ELF-1 (cell line): ENCODE results near the gene CCDC47.
"Not testable (repeated sequence)": the region's sequence is repeated elsewhere in the genome, so short reads cannot be mapped to it uniquely, and the experiment has no call there.

Source experiments
- DNase-seq: peaks from one replicate; pipeline ENCODE4 v3.0.0-alpha.2; 2016; ENCODE audit warnings: low read depth, low spot score

The CCDC47 gene, protein sequence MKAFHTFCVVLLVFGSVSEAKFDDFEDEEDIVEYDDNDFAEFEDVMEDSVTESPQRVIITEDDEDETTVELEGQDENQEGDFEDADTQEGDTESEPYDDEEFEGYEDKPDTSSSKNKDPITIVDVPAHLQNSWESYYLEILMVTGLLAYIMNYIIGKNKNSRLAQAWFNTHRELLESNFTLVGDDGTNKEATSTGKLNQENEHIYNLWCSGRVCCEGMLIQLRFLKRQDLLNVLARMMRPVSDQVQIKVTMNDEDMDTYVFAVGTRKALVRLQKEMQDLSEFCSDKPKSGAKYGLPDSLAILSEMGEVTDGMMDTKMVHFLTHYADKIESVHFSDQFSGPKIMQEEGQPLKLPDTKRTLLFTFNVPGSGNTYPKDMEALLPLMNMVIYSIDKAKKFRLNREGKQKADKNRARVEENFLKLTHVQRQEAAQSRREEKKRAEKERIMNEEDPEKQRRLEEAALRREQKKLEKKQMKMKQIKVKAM

GRCh38 chr17:63773272-63774140 is at the start of gene CCDC47:
TSS of gene CCDC47 (minus strand) at chr17:63773597. CDS start at chr17:63766175, 7,422 bp downstream.
- DNase-seq: peak; percentile 100

GRCh38 chr17:63822537-63822936 is 49.1 kb upstream of the CCDC47 start:
- DNase-seq: no peak

DNA sequence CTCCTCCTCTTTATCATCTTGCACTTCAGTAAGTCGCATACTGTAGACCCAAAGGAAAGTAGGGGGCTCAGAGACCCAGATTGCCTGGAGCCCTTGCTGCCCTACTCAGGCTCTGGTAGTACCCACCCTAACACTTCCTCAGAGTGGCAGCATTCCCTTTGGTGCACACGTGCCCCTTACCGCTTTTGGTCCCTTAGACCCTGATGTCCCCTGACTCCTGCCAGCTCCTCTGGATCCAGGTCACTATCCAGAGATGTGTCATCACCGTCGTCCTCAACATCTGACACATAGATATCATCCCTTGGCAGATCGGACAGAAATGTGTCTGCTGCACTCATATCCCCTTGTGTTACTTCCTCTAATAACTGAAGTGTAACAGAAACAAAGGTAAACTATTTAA is 48.4 kb upstream of the CCDC47 start:
- no peak for DNase-seq

- DNase-seq: no peak
Observed at GRCh38 chr17:63820963-63821561, 47.7 kb upstream of the CCDC47 start.

- no peak for DNase-seq
Observed at GRCh38 chr17:63819585-63820537, 46.5 kb upstream of the CCDC47 start.

GRCh38 chr17:63819131-63819530 is 45.7 kb upstream of the CCDC47 start:
- DNase-seq: no peak

GRCh38 chr17:63817736-63818385 is 44.5 kb upstream of the CCDC47 start:
- DNase-seq: no peak

GRCh38 chr17:63816669-63817068 is 43.3 kb upstream of the CCDC47 start:
- DNase-seq: no peak

DNA sequence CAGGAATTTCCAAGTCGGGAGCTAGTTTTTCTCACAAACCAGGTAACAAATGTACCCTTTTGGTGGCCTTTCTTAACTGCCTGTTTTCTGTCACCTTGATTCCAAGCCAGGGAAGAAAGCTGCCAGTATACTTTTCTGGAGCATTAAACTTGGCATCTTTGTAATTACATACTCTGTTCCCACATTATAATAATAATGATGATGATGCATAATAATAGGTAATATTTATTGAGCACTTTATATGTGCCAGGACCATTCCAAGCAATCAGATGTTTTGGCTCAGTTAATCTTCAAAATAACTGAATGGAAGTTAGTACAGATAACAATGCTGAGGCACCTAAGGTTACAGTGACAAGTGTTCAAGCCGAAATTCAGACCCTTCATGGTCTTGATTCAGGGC is 42.7 kb upstream of the CCDC47 start:
- DNase-seq: no peak

GRCh38 chr17:63809970-63810369 is 36.6 kb upstream of the CCDC47 start:
- DNase-seq: no peak

DNA sequence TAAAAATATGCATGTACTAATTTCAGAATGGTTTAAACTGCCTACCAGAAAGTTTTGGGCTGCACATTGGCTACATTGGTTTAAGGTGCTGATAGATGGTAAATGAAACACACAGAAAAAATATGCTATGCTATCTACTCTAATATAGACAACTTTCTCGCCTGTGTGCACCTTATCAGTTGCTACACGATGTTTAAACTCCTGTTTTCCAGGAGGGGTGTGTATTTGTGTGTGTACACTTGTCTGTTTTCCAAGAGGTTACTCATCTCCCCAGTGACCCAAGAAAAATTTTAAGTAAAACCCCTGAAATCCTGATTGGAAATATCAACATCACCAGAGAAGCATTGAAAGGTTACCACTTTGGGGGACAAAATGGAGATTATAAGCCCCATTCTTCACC is 32.2 kb upstream of the CCDC47 start:
- DNase-seq: no peak

DNA sequence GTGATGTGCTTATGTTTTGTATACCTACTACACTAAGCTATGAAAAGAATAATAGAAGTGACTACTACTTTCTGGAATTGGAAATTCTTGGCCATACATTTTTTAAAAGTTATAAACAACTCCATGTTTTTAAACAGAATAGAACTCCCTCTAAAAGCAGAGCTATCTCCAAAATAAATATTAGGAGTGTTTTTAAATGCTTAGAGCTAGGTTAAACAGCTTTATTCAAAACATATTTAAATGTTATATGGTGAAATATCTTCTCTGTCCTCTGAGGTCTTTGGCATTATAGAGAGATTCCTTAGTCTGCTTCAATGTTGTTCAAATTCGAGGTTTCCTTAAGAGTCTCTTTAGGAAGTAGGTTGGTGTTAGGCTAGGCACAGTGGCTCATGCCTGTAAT is 30.9 kb upstream of the CCDC47 start:
- DNase-seq: no peak

DNA sequence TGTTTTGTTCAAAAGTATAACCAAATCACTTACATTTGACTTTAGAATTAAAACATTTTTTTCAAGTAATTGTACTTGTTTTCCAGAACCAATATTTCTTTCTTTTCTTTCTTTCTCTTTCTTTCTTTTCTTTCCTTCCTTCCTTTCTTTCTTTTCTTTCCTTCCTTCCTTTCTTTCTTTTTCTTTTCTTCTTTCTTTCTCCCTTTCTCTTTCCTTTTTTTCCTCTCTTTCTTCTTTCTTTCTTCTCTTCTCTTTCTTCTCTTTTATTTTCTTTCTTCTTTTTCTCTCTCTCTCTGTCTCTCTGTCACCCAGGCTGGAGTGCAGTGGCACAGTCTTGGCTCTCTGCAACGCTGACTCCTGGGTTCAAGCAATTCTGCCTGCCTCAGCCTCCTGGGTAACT is 27.4 kb upstream of the CCDC47 start:
- no peak for DNase-seq

- DNase-seq: no peak
Observed at GRCh38 chr17:63798572-63799106, 25.2 kb upstream of the CCDC47 start.

DNA sequence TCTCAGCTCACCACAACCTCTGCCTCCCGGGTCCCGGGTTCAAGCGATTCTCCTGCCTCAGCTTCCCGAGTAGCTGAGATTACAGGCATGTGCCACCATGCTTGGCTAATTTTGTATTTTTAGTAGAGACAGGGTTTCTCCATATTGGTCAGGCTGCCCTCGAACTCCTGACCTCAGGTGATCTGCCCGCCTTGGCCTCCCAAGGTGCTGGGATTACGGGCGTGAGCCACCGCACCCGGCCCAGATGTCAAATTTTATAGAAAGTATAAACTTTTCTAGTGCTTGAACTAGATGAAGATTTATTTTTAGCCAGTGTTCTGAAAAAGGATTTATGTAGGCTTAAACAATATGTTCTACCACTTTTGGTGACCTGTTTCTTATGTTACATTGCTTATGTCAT is 23.0 kb upstream of the CCDC47 start:
- not testable (repeated sequence) for DNase-seq

- DNase-seq: no peak
Observed at GRCh38 chr17:63792055-63792729, 18.8 kb upstream of the CCDC47 start.

DNA sequence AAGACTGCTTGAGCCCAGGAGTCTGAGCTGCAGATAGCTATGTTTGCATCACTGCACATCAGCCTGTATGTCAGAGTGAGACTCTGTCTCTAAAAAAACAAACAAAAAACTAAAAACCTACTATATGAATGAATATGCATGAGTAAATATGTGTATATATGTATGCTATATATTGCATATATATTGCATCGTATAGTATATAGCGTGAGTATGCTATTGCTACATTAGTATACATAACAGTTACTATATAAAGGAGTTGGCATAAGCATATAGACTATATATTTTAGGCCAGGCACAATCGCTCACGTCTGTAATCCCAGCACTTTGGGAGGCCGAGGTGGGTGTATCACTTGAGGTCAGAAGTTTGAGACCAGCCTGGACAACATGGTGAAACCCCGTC is 16.7 kb upstream of the CCDC47 start:
- no peak for DNase-seq

- no peak for DNase-seq
Observed at GRCh38 chr17:63786971-63787711, 13.7 kb upstream of the CCDC47 start.

DNA sequence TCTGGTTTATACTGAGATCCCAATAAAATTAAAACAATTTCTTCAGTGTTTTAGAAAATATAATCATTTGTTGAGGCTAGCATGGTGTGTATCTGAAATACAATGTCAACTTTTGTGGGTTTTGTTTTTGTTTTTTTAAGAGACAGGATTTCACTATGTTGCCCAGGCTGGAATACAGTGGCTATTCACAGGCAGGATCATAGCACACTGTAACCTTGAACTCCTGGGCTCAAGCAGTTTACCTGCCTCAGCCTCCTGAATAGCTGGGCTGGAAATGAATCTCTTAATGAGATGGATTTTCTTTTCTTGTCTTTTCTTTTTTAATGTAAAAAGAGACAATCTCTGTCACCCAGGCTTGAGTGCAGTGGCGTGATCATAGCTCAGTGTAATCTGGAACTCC is 12.7 kb upstream of the CCDC47 start:
- no peak for DNase-seq
